K562 (cell line): ENCODE data around the gene TECPR2. TPM values are rescaled to one million over a fixed set of nuclear protein-coding genes. Genes with fewer than 3 reads are reported as not detected.

ENCODE experiments used
- KHSRP ChIP-seq: fragments of 450-650 bp; IDR thresholded peaks from 2 replicates; pipeline ENCODE4 v1.6.1; 2017
- MAFF ChIP-seq: IDR thresholded peaks from 2 replicates; pipeline ENCODE4 v1.6.1; 2012; ENCODE audit warnings: low read length, improper control_type of control experiment
- MAZ ChIP-seq, 2 experiments: fragments of 450-650 bp in 1 of 2; sonication (generic) in 1 of 2; formaldehyde crosslinking; IDR thresholded peaks in 1 of 2; conservative IDR thresholded peaks in 1 of 2; 2 replicates each; pipeline versions ENCODE4 v1.4.0 to v1.5.0; 2020; ENCODE audit warnings: mild to moderate bottlenecking in 1 of 2, missing genetic modification reagents in 1 of 2
- NCOA2 ChIP-seq, 2 experiments: fragments of 450-650 bp; IDR thresholded peaks; 2 replicates each; pipeline ENCODE4 v1.6.1; 2018; ENCODE audit warnings: mild to moderate bottlenecking in 2 of 2, moderate library complexity in 1 of 2; ENCODE audit not compliant: partially characterized antibody in 2 of 2
- PTTG1 ChIP-seq: fragments of 450-650 bp; IDR thresholded peaks from 2 replicates; pipeline ENCODE4 v1.6.1; 2016; ENCODE audit warnings: low read depth, mild to moderate bottlenecking, missing genetic modification characterization, missing compliant biosample characterization
- RNF2 ChIP-seq: sonication (generic); IDR thresholded peaks from 2 replicates; pipeline ENCODE4 v1.6.1; 2016
- RUNX1 ChIP-seq: sonication (generic); IDR thresholded peaks from 2 replicates; pipeline ENCODE4 v1.6.1; 2016; ENCODE audit warnings: antibody characterized with exemption, low read depth
- polyA plus RNA-seq, 8 experiments: library from polyadenylated mRNA; depleted of rRNA in 4 of 8; stranded (reverse) in 5 of 8; unstranded in 3 of 8; fragments of >200 nt; fragmentation: Nextera tagmentation in 2 of 8; fragmentation: Illumina TruSeq in 1 of 8; extraction: Ambion mirVana in 2 of 8; extraction: Trizol in 1 of 8; gene quantifications; 2 replicates each; pipeline versions ENCODE4 v1.2.1 to v1.2.3, GENCODE V29; 2011 to 2014; ENCODE audit warnings: inconsistent platforms in 1 of 8, missing spikeins in 1 of 8
- total RNA-seq, 7 experiments: library from RNA; depleted of rRNA in 6 of 7; stranded (reverse); fragments of >200 nt in 6 of 7; fragmentation: Illumina TruSeq in 2 of 7; extraction: Trizol in 2 of 7; gene quantifications; 2 replicates each; pipeline versions ENCODE4 v1.2.1 to v1.2.3, GENCODE V29; 2011 to 2021; ENCODE audit warnings: low replicate concordance in 1 of 7
- TF ChIP-seq, protein P1 (sequence below), 3 experiments: IDR thresholded peaks in 2 of 3; conservative IDR thresholded peaks in 1 of 3; 2 replicates each; pipeline ENCODE4 v1.5.1; 2011 to 2012; ENCODE audit warnings: low read length in 3 of 3, mild to moderate bottlenecking in 3 of 3, control low read depth in 2 of 3, improper control_type of control experiment in 1 of 3, inconsistent platforms in 1 of 3, low read depth in 1 of 3, mixed read lengths in 1 of 3, moderate library complexity in 1 of 3; ENCODE audit not compliant: insufficient read depth in 2 of 3
- TF ChIP-seq, protein P2 (sequence below): fragments of 450-650 bp; IDR thresholded peaks from 2 replicates; pipeline ENCODE4 v1.6.1; 2017; ENCODE audit warnings: antibody characterized with exemption, mild to moderate bottlenecking

The TECPR2 gene
- total and polyA plus RNA-seq, 9 of the 15 experiments (the other 6 are each of a cell fraction or from before 2014, with no cell fraction given): 0.04 to 3.0 (median 0.83) TPM

DNA sequence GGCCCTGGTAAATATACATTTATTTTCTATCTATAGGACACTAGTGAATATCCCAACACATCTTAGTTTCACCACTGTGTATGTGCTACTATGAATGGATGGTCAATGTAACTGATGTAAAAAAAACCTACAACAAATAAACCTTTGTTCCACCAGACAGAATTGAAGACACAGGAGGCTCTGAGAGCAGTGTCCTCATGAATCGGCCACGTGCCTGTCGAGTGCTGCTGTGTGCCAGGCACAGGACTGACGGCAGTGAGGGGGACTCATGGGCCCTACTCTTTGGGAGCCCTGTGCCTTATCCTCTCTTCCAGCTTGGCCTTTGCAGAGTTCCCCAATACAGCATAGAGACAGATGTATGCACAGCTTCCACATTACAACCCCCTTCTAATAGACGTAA, 18.3 kb upstream of the TECPR2 start (continued):
- TF ChIP-seq, protein P1, sequence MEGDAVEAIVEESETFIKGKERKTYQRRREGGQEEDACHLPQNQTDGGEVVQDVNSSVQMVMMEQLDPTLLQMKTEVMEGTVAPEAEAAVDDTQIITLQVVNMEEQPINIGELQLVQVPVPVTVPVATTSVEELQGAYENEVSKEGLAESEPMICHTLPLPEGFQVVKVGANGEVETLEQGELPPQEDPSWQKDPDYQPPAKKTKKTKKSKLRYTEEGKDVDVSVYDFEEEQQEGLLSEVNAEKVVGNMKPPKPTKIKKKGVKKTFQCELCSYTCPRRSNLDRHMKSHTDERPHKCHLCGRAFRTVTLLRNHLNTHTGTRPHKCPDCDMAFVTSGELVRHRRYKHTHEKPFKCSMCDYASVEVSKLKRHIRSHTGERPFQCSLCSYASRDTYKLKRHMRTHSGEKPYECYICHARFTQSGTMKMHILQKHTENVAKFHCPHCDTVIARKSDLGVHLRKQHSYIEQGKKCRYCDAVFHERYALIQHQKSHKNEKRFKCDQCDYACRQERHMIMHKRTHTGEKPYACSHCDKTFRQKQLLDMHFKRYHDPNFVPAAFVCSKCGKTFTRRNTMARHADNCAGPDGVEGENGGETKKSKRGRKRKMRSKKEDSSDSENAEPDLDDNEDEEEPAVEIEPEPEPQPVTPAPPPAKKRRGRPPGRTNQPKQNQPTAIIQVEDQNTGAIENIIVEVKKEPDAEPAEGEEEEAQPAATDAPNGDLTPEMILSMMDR (IDR thresholded peaks at IDR 0.05 in 2 of 3, conservative IDR thresholded peaks at IDR 0.05 in 1 of 3; ENCODE audit: insufficient read depth in 2 of 3, low read depth in 1 of 3, low read length in 3 of 3): no peak
- TF ChIP-seq RNF2 (no peak), KHSRP (no peak), RUNX1 (no peak), PTTG1 (no peak), NCOA2 (IDR thresholded peaks at IDR 0.05; ENCODE audit: partially characterized antibody in 2 of 2) (no peak), MAZ (CRISPR knock-in tag; conservative IDR thresholded peaks at IDR 0.05 in 1 of 2, IDR thresholded peaks at IDR 0.05 in 1 of 2) (no peak), MAFF (no peak)
- TF ChIP-seq, protein P2, sequence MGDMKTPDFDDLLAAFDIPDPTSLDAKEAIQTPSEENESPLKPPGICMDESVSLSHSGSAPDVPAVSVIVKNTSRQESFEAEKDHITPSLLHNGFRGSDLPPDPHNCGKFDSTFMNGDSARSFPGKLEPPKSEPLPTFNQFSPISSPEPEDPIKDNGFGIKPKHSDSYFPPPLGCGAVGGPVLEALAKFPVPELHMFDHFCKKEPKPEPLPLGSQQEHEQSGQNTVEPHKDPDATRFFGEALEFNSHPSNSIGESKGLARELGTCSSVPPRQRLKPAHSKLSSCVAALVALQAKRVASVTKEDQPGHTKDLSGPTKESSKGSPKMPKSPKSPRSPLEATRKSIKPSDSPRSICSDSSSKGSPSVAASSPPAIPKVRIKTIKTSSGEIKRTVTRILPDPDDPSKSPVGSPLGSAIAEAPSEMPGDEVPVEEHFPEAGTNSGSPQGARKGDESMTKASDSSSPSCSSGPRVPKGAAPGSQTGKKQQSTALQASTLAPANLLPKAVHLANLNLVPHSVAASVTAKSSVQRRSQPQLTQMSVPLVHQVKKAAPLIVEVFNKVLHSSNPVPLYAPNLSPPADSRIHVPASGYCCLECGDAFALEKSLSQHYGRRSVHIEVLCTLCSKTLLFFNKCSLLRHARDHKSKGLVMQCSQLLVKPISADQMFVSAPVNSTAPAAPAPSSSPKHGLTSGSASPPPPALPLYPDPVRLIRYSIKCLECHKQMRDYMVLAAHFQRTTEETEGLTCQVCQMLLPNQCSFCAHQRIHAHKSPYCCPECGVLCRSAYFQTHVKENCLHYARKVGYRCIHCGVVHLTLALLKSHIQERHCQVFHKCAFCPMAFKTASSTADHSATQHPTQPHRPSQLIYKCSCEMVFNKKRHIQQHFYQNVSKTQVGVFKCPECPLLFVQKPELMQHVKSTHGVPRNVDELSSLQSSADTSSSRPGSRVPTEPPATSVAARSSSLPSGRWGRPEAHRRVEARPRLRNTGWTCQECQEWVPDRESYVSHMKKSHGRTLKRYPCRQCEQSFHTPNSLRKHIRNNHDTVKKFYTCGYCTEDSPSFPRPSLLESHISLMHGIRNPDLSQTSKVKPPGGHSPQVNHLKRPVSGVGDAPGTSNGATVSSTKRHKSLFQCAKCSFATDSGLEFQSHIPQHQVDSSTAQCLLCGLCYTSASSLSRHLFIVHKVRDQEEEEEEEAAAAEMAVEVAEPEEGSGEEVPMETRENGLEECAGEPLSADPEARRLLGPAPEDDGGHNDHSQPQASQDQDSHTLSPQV: no peak
- TF ChIP-seq, all 486 proteins: peak for 0
